GM18526 (cell line): ENCODE results near the gene PRKCZ.

Source experiments
- POLR2A ChIP-seq: IDR thresholded peaks from 3 replicates; pipeline ENCODE4 v1.6.1; 2011; ENCODE audit not compliant: insufficient read length; ENCODE audit errors: extremely low read depth

The PRKCZ gene

GRCh38 chr1:2104621-2105427 lies 54.6 kb downstream of the PRKCZ start:
- TF ChIP-seq POLR2A = no peak

- no peak for TF ChIP-seq POLR2A
Observed at GRCh38 chr1:2105781-2106524, 55.7 kb downstream of the PRKCZ start.

GRCh38 chr1:2106659-2107405 lies 56.6 kb downstream of the PRKCZ start:
- TF ChIP-seq POLR2A = no peak

GRCh38 chr1:2107586-2108212 lies 57.5 kb downstream of the PRKCZ start:
- TF ChIP-seq POLR2A = no peak

GRCh38 chr1:2108213-2108876 lies 58.1 kb downstream of the PRKCZ start:
- TF ChIP-seq POLR2A = no peak

- no peak for TF ChIP-seq POLR2A
Observed at GRCh38 chr1:2108877-2109580, 58.8 kb downstream of the PRKCZ start.

- no peak for TF ChIP-seq POLR2A
Observed at GRCh38 chr1:2109581-2110021, 59.4 kb downstream of the PRKCZ start.

- no peak for TF ChIP-seq POLR2A
Observed at GRCh38 chr1:2110191-2110737, 60.1 kb downstream of the PRKCZ start.

- no peak for TF ChIP-seq POLR2A
Observed at GRCh38 chr1:2110738-2111673, 60.8 kb downstream of the PRKCZ start.

GRCh38 chr1:2111674-2112035 lies 61.4 kb downstream of the PRKCZ start:
- no peak for TF ChIP-seq POLR2A

- TF ChIP-seq POLR2A = no peak
Observed at GRCh38 chr1:2112280-2112701, 62.1 kb downstream of the PRKCZ start.

- no peak for TF ChIP-seq POLR2A
Observed at GRCh38 chr1:2113620-2114135, 63.5 kb downstream of the PRKCZ start.
